ENCODE data around the gene NDUFS6.

NDUFS6 gene

DNA sequence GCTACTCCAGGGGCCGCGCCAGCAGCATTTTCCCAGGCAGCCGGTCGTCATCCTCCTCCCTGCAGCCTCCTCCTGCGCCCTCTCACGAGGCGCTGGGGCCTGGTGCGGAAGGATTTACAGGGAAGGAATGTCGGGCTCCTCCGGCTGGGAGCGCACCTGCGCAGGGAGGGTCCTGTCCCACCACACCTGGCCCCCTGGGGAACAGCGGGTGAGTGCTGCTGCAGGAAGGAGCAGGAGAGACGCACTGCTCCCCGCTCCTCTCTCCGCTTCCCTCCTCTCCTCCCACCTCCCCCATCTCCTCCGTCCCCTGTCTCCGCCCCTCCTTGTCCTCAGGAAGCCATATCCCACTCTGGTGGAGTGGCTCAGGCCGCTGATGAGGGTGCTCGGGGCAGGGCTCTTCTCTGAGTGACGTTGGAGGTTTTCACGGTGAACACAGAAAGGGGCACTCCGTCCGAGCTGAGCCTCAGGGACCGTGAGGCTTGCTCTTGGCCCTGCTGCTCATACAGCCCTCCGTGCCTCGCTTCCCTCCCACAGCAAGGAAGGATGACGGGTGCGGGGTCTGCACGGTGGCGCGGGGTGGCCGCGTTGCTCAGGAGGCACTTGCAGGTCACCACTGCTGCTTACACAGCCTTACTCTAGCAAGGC is 50.2 kb downstream of the NDUFS6 start:
- DNase-seq (ENCODE audit: low read depth, low spot score), result no peak

DNA sequence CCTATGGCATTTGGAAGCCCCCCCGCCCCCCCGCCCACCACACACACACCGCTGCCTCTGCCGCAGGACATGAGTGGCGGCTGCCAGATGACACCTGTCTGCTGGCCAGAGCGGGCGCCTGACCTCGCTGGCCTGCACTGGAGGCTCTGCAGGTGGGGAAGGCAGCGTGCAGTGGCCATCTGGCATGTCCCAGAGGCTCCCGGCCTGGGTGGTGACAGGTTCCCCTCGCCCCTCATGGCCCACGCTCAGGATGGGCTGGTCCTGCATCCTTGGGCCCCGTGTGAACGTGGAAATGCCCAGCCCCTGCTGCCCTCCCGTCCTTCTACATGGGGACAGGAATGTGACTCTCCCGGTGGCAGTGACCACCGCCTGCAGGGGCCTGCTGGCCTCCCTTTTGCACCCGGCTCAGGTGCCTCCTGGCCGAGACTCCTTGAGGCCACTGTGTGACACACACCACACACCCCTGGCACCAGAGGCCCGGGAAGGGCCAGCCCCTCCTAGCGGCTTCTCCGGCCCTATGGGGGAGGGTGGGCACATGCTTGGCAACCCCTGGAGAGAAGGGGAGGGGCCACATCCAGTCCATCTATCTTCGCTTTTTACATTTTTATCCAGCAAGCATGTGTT is 51.2 kb downstream of the NDUFS6 start:
- no peak for DNase-seq (ENCODE audit: low read depth, low spot score)

DNA sequence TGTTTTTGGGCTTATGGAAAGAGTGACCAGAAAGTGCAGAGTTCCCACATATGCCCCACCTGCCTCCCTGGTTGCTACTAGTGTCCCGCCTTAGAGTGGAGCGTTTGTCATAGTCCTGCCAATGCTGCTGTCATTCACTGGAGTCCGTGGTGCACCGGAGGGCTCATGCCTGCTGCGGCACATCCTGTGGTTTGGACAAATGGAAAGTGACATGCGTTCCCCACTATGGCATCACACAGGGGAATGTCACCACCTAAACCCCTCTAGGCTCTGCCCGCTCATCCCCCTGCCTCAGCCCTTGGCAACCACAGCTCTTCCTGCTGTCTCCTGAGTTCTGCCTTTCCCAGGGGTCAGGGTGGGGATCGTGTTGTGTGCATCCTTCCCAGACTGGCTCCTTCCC is 52.3 kb downstream of the NDUFS6 start:
- no peak for DNase-seq (ENCODE audit: low read depth, low spot score)

DNA sequence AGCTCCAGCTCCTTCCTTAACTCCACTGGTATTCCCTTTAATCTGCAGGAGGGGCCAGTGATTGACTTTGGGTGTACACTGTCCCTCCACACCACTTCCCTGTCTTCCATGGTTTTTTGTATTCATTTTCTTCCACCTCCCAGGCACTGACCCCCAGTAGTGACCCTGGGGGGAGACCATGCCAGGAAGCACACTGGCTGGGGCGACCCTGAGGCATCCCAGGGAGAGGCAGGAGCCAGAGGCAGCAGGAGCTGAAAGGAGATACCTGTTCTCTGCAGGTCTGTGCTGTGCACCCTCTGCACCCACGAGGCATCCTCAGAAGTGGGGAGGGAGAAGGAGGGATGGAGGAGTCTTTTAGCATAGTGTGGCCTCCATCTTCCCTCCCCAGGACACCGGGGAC is 53.9 kb downstream of the NDUFS6 start:
- DNase-seq (ENCODE audit: low read depth, low spot score), result no peak

DNA sequence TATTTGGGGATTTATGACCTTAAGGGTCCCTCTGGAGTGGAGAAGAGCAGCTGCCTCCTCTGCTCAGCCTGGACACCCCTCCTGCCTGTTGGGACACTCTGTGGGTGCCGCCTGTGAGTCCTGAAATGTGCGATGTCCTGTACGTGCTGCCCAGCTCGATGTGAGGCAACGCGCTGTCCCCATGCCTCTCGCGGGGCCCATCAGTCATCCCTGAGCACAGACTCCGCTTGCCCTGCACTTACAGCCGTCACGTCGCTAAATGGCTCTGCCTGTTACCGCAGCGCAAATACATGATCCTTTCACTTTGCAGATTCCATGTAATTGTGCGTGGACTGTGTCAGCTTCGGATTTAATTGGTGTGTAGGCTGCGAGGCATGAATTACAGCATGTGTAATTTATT is 54.4 kb downstream of the NDUFS6 start:
- DNase-seq (ENCODE audit: low read depth, low spot score), result no peak

DNA sequence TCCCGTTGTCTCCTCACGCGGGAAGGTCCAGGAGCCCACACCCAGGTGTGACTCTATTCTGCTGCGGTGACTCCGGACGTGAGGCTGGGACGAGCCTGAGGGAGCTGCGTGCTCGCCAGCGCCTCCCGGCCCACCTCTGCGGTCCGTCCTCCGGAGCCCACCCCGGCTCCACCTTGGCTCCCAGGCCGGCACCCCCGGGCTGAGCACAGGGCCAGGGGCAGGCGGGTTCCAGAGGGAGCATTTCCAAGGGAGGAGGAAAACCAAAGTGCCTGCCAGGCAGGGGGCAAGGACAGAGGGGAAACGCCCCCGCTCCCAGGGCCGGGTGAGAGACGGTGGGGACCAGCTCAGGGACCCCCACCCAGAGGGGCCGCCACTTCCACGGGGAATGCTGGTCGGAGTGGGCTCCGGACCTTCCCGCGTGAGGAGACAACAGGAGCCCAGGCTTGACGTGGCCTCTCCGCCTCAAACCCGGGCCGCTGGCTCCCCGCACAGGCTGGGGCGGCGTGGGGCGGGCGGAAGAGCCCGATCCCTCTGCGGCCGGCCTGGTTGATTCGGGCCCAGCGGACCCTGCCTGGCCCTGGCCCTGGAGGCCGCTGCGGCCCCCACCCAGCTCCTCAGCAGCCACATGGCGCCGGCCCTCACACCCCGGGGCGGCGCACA is 55.5 kb downstream of the NDUFS6 start:
- DNase-seq (ENCODE audit: low read depth, low spot score), result no peak

DNA sequence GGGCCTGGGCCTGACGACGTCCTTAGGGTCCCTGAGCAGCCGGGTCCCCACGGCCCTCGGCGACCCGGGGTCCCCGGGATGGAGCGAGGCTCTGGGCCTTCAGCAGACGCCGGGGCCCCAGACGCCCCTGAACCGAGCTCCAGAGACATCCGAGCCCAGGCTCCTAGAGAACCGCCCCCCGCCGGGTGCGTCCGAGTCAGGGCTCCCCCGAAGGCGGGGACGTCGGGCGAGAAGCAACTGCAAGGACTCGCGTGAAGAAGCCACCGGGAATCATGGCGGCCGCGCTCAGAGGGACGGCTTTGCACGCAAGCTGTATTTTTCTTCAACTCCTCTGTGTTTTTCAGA is 56.0 kb downstream of the NDUFS6 start:
- no peak for DNase-seq (ENCODE audit: low read depth, low spot score)

DNA sequence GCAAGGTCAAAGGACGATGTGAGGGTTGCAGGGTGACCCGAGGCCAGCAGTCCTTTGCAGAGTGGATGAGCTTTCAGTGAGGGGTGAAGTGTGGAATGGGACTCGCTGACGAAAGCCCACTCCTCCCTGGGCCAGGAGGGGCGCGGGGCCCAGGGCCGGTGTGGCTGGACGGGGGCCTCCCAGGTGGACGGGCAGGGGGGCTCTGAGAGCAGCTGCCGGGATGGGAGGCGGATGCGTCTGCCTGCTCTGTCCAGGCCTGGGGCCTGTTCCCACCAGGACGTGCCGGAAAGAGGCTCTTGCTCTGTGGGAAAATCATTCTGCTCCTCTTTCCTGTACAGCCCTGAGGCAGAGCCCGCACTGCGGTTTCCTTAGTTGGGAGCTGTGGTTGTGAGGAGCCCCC is 57.2 kb downstream of the NDUFS6 start:
- DNase-seq (ENCODE audit: low read depth, low spot score), result no peak

DNA sequence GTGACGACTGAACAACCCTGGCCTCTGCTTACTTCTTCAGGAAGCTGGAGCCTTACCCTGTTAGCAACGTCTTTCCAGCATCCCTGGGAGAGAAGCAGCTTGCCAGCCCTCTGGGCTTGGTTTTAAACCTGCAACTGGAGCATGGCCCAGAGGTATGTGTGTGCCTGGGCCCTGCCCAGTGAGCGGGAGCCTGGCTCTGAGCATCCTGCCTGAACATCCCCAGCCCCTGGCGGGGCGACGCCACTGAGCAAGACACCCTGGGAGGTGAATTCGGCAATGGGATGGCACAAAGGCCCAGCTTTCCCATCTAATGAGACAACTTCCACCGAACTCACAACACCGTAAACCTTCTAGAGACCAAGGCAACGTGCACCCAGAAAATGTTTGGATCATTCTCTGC is 57.9 kb downstream of the NDUFS6 start:
- DNase-seq (ENCODE audit: low read depth, low spot score), result no peak

DNA sequence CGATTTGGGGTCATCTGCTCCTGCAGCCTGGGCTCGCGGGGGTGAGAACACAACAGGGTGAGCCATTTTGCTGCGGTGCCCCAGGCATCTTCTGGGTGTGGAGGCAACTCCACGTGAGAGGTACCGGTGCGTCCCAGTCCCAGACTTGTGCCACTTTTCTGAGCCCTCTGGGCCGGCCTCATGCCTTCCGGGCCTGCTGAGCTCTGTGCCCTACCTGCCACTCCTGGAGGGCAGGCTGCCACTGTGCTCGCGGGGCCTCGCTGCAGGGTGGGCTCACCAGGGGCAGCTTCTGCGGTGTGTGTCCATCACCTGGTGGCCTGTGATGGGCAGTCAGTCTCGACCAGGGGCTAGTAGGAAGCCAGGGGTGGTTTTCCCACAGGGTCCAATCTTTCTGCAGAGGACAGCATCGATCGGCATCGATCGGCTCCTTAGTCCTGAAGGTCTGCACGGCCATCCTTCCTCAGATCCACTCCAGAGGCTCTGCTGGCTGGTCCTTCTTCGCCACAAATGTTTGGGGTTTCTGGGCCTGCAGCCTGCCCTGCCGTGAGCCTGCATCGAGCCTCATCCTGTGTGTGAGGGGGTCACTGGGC is 58.9 kb downstream of the NDUFS6 start:
- no peak for DNase-seq (ENCODE audit: low read depth, low spot score)

DNA sequence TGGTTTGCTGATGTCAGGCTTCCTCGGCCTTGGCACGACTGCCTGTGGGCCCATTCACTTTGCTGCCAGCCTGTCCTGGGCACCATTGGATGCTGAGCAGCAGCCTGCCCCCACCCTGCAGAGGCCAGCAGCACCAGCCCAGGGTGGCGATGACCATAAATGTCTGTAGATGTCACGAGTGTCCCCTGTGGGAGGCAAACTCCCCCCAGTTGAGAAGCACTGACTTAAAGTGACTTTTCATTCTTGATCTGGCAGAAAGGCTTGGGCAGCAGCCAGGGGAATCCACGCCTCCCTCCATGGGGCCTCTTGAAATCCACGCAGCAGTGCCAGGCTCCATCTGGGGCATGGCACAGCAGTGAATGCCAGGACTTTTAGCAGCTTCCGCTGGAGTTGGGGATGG is 59.7 kb downstream of the NDUFS6 start:
- no peak for DNase-seq (ENCODE audit: low read depth, low spot score)

DNA sequence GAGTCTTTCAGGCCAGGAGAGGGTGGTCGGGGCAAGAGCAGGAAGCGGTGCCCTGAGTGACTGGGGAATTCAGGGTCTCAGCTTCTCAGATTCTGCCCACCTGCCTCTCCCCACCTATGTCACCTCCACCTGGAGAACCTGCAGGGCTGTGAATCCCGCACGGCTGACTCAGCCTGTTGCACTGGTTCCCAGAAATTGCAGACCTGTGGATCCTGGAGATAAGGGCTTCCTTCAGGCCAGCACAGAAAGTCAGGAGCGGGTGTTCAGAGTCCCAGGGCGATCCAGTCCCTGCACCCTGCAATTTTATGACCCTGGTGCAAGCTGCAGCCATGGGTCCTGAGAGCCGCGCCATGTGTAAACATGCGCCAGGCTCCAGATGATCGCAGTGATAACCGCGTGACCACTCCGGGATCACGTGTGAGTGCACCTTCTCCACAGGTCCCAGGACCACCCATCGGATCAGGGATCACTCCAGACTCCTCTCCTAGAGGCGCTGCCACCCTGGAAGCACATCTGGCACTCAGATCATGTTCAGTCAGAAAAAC is 63.8 kb downstream of the NDUFS6 start:
- DNase-seq (ENCODE audit: low read depth, low spot score), result no peak

DNA sequence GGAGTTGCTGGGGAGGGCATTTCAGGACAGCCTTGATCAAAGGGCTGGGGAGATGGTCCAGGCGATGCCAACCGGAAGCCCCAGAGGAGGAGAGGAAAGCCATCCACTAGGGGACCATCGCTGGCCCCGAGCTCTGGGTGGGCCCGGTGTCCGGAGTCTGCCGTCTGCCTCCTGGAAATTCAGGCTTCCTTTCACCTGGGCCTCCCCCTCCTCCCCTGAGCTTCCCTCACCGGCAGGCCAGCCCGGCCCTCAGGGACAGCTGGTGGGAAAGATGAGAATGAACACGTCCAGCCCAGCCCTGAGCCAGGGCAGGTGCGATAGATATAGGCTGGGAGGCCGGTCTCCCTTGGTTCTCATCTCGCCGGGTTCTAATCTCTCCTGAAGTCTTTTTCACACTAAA is 64.3 kb downstream of the NDUFS6 start:
- no peak for DNase-seq (ENCODE audit: low read depth, low spot score)
